Stimulated activated CD4-positive, alpha-beta T cell treated with anti-CD3 and anti-CD28 coated beads, TNF-alpha, amount 100 ng/mL, for 4 hours (primary cell): Measurements from ENCODE around the gene RDM1.
"Not testable (repeated sequence)": the region's sequence is repeated elsewhere in the genome, so short reads cannot be mapped to it uniquely, and the experiment has no call there.

Experiments
- DNase-seq, 3 experiments: peaks; one replicate each; pipeline ENCODE4 v3.0.0-alpha.2; 2020; ENCODE audit warnings: low read depth in 3 of 3

Gene RDM1

GRCh38 chr17:35930211-35931065 lies at the start of gene RDM1:
Gene RDM1 (minus strand): TSS chr17:35930773. CDS start chr17:35930727, 46 bp downstream.
- DNase-seq = peak; percentile 48 to 65 (median 61)

DNA sequence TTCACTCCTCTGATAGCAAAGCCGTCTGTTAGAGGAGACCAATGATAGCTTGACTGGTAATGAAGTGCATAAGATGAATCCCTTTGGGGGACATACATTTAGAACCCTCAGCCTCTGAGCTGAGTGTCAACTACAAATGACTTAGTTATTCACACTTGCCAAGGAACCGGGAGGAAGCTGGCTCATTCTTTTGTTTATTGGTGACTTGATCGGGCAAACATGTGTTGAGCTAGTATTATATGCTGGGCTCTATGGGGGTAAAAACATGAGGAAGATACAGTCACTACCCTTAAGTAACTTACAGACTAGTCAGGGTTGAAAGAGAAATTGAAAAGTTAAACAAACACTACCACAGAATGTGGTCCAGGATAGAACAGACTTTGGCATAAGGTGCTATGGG lies 47.8 kb upstream of the RDM1 start:
- no peak for DNase-seq

DNA sequence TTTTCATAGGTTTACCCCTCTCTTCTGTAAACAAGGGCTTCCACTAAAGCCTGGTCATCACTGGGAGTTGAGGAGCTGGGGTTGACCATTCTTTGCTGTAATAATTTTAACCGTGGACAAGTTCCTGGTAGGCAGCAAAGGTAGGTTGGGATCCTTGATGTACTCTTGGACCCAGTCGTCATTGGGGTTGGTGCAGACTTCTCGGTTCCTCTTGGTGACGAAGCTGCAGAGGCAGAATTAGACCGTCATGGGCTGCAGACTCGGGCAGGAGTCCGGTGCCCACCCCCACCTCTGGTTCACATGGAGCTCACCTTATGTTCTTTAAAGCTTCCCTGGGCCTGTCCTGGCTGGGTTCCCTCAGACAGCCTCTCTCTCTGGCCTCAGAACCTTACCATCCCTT lies 46.9 kb upstream of the RDM1 start:
- DNase-seq = no peak

DNA sequence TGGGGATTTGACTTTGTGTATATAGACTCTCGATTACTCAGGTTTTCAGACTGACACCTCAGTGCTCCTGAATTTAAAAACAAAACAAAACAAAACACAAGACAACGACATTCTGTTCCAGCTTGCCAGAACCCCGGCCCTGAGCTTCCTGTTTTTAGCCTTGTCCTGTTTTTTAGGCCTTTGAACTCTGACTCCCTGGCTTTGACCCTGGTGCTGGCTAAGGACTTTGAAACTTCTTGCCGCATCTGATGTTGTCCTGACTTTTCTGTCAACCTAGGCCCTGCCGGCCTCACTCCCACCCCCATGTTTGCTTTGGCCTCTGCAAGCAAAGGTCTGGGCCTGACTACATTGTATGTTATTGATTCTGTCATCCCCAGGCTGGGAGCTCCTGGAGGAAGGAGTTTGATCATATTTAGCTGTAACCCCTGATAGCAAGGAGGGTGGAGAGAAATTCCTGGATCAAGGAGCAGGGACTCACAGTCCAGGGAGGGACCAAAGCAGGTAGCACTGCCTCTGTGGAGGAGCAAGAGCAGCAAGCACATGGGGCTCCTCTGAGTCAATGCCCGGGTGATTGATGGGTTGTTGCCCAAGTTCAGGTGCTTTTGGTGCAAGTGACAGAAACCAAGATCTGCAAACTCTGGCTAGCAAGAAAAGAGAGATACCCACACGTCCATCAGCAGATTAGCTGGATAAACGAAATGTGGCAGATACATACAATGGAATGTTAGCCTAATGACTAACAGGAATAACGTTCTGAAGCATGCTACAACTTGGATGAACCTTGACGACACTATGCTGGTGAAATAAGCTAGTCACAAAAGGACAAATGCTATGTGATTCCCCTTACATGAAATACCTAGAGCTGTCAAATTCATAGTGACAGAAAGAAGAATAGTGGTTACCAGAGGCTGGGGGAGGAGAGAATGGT lies 43.0 kb upstream of the RDM1 start:
- DNase-seq = no peak

DNA sequence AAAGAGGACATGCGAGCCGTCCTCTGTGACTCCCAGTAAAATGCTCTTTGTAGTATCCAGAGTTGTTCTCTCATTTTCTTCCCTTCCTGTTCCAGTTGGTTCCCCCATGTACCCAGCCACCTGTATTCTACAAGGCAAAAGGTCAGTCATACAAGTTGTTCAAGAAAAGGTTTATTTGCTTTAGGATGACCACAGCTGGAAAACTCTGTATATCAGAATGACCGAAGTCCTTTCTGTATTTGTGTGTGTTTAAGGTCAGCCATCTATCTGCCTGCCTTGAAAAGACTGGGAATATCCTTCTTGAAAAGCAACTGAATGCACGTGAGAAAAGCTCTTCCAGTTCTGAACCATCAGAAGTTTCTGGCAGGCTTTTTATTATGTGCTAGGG lies 42.4 kb upstream of the RDM1 start:
- no peak for DNase-seq

- no peak for DNase-seq
Measured at GRCh38 chr17:35972535-35972934, 42.0 kb upstream of the RDM1 start.

- no peak for DNase-seq
Measured at GRCh38 chr17:35972066-35972465, 41.5 kb upstream of the RDM1 start.

DNA sequence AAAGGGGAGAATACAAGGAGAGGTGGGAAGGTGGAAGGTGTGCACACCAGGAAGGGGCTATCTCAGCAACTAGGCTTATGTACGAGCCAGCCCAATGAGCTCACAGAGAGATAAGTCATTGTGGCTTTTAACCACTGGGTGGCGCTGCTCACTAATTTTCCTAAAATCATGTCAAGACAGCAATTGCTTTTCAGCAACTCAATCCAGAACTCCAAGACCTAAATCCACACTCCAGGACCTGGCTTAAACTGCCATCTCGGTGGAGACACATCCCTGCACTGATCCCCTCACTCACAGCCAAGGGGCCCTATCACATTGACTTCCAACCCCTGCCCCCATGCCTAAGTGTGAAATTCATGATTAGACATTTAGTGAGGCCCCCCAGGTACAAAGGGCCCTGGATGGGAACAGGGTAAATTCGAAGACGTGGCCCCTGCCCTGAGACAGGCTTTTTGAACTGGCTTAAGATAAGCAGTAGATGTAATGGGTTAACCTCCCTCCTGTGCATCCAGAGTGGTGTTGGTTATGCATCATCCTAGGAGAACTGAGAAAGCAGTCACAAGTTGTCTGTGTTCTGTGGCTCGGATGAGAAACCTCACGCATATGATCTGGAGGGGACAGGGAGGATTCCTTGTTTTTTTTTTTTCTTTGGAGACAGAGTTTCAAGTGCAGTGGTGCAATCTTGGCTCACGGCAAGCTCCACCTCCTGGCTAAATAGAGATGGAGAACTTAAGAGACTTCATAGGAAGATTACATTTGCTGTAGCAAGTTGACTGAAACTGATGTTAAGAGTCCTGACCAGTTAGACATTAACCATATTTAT lies 39.2 kb upstream of the RDM1 start:
- DNase-seq = peak; percentile 23 to 37 (median 29)

DNA sequence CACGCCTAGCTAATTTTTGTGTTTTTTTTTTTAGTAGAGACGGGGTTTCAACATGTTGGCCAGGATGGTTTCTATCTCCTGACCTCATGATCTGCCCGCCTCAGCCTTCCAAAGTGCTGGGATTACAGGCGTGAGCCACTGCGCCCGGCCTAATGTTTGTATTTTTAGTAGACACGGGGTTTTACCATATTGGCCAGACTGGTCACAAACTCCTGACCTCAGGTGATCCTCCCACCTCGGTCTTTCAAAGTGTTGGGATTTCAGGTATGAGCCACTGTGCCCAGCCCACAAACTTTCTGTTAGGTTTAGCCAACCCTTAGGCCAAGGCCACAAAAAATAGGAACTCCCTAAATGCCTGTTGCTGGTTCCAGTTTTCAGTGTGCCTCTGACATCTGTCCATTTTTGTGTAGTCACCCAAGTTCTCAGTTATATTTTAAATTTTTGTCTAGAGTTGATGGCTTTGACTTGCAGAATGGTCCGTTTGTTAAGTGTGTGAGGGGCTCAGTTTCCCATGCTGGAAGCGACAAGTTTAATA lies 38.0 kb upstream of the RDM1 start:
- no peak for DNase-seq

GRCh38 chr17:35965272-35965671 lies 34.7 kb upstream of the RDM1 start:
- DNase-seq = no peak

- DNase-seq = no peak
Measured at GRCh38 chr17:35963663-35964062, 33.1 kb upstream of the RDM1 start.

DNA sequence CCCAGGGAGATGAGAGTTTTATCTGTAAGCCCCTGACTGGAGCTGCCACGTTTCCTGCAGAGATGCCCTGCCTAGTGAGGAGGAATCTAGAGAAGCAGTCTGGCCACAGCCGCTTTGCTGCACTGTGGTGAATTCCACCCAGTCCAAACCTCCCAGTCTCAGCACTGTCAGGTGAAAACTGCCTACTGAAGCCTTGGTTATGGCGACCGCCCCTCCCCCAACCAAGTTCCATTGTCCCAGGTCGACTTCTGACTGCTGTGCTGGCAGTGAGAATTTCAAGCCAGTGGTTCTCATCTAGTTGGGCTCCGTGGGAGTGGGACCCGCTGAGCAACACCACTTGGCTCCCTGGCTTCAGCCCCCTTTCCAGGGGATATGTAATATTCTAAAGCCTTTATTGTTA lies 23.1 kb upstream of the RDM1 start:
- DNase-seq = no peak

- DNase-seq = no peak
Measured at GRCh38 chr17:35949401-35949800, 18.8 kb upstream of the RDM1 start.

- DNase-seq = no peak
Measured at GRCh38 chr17:35948092-35948491, 17.5 kb upstream of the RDM1 start.

DNA sequence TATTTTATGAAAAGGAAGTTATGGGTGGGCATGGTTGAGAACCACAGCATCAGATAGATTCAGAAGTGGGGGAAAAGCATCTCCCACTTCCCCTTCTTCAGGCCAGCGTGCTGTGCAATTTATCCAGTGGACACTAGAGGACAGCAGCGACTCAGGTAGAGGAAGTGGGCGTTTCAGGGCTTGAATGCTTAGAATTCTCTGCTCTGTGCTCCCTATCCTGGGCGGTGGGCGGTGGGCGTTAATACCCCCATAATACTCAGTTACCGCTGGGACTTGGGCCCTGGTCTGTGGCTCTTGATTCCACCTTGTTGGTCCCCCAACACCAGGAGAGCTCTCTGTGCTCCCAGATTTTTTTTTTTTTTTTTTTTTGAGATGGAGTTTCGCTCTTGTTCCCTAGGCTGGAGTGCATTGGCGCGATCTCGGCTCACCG lies 16.6 kb upstream of the RDM1 start:
- DNase-seq = peak in 2 of 3 experiments; percentile 13 to 22

- DNase-seq = no peak
Measured at GRCh38 chr17:35944151-35944550, 13.6 kb upstream of the RDM1 start.

GRCh38 chr17:35943537-35943936 lies 13.0 kb upstream of the RDM1 start, which contains the start of gene LYZL6:
Gene LYZL6 (minus strand): TSS chr17:35943713. CDS start chr17:35939356, 4,357 bp downstream.
- DNase-seq = no peak

GRCh38 chr17:35942588-35943186 lies 12.1 kb upstream of the RDM1 start:
- no peak for DNase-seq

- DNase-seq = not testable (repeated sequence)
Measured at GRCh38 chr17:35938492-35938891, 7.9 kb upstream of the RDM1 start.

GRCh38 chr17:35936063-35936462 lies 5.5 kb upstream of the RDM1 start:
- DNase-seq = no peak

- DNase-seq = no peak
Measured at GRCh38 chr17:35934760-35935159, 4.2 kb upstream of the RDM1 start.
